Caki2 (cell line): ENCODE results near the gene EIF4EBP2. TPM values are rescaled to one million over a fixed set of nuclear protein-coding genes. Genes with fewer than 3 reads are reported as not detected.

ENCODE experiments used
- DNase-seq: peaks from one replicate; pipeline ENCODE4 v3.0.0-alpha.2; 2015; ENCODE audit warnings: low read depth
- in situ Hi-C: cut with HindIII; loops from 2 replicates; pipeline ENCODE4 v1.10.0; 2016; ENCODE audit warnings: low sequenced_read_pairs, low pct_unique_long_range_greater_than_20kb, mixed read lengths
- total RNA-seq: library from RNA; depleted of rRNA; stranded (reverse); fragments of >200 nt; shearing (Covaris generic); gene quantifications from 2 replicates; pipeline ENCODE4 v1.2.3, GENCODE V29; 2014; ENCODE audit warnings: low replicate concordance

Gene EIF4EBP2
- total RNA-seq, 1 experiment from 2014 or later = 6.5 TPM

- no peak for DNase-seq
- in situ Hi-C loops = no loop called here
Measured at GRCh38 chr10:70418229-70418628, 14.3 kb downstream of the EIF4EBP2 start.

- DNase-seq = no peak
- in situ Hi-C loops = no loop called here
Measured at GRCh38 chr10:70418713-70419112, 14.8 kb downstream of the EIF4EBP2 start.

DNA sequence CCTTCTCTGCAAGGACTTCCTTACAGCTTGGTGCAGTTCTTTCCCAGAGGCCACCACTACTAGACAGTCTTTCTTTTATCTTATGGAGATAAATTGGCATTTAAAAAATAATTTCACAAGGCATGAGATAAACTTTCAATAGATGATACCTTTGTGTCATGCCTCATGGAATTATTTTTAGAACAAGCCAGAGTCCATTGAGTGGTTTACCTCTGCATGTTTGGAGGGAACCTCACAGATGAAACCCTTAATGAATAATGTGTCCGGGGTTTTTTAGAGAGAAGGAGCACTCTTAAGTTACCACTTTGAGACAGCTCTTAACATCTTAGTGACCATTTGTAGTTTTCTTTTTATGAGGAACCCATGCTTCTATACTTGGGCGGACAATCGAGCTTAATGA lies 20.4 kb downstream of the EIF4EBP2 start:
- in situ Hi-C loops = no loop called here
- DNase-seq = no peak

- in situ Hi-C loops = no loop called here
- DNase-seq = no peak
Measured at GRCh38 chr10:70425096-70425495, 21.2 kb downstream of the EIF4EBP2 start.

DNA sequence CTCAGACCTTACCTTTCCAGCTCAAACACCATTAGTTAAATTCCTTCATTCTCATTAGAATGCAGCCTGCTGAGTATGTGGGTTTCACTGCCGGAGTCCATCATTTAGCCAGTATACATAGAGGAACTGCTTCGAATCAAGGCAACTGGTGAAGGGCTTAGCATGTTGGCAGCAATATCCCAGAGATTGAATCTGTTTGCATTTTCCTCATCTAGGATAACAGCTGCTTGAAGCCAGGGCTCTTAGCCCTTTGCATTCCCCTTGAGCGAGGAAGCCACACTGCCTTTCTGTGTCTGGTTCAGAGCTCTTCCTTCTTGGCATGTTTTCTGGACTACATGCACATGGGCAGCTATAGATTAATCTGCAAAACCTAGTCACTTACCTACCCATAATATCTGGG lies 22.9 kb downstream of the EIF4EBP2 start:
- no peak for DNase-seq
- in situ Hi-C loops = no loop called here

DNA sequence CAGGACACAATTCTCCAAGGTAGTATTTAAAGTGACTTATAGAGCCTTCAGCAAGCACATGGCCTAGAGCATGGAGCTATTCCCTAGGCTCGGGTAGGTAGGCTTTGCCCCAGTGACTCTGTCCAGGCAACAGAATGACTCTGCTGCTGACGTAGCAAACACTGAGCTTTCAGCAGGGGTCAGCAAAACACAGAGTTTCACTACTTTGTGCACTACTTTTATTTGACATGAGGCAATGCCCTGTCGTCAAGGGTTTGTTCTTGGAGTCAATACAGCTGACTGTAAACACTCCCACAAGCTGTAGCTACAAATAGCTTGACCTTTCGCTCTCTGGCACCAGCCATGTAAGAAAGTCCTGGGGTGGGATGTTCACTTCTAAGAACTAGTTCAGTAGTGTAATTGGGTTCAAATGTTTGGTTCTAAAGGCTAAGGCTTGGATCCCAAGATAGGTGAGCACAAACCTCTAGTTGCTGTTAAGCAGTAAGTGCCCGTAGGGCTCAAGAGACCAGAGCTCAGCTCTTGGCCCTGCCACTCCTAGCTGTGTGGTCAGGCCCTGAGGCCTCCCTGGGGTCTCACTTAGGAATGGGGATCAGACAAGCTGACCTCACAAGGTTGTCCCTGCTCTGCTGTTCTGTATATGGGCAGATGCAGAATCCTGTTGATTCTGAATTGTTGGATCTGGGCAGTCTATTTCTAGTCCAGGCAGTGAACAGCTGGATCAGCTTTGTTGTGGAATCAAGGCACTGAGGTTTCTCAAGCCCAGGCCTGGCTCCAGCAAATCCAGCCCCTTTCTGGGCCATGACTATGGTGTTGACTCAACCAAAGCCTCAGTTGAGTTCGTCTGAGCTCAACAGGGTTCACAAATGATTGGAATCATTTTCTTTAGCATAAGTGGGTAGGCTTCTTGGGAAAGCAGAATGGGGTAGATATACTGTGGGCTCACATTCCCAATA lies 26.8 kb downstream of the EIF4EBP2 start:
- in situ Hi-C loops = no loop called here
- no peak for DNase-seq

DNA sequence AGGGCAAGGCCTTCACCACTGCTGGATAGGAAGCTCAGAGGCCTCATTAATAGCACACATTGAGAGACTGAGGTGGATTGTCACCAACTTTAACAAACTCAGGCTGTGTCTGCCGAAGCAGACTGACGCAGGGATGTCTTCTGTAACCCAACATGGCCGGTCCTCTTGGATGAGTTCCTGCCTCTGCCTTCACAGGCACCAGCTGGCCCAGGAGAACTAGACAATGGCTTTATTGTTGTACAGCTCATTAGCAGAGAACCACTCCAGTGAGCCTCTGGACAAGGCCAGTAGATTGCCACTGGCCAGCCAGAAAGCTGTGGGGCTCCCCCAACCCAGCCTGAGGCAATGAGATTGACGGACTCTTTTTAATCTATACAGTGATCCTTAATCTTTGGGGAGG lies 28.2 kb downstream of the EIF4EBP2 start:
- in situ Hi-C loops = no loop called here
- DNase-seq = no peak

DNA sequence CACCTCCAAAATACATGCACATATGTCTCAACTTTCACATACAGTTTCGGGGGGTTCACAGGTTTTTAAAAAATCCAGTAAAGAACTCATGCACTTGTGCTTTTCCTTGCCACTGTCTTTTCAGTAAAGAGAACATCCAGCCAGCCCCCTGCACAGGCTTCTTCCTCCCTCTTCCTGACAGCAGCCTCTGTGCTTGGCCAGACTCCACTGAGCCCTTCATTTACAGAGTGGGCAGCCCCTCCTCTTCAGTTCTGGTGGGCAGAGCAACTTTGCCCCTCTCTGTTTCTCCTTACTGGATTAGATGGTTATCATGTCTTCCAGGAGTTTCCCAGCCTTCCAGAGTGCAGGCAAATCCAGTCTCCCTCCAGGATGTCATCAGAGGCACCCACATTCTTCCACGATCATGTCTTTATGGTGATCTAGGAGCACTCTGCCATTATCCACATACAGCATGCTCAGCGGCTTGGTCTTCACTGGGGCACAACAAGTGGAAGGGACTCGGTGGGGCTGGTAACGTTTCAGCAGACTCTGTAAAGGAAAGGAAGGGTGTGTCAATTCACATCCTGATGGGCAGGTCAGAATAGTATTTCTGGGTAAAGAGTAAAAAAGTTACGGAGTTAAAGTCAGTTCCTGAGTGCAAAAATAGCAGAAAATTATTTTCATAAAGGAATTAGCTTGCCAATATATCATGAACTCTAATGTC lies 28.8 kb downstream of the EIF4EBP2 start:
- in situ Hi-C loops = no loop called here
- no peak for DNase-seq

GRCh38 chr10:70433581-70434280 lies 29.8 kb downstream of the EIF4EBP2 start:
- DNase-seq = no peak
- in situ Hi-C loops = no loop called here

GRCh38 chr10:70435241-70436085 lies 31.5 kb downstream of the EIF4EBP2 start:
- no peak for DNase-seq
- in situ Hi-C loops = no loop called here

DNA sequence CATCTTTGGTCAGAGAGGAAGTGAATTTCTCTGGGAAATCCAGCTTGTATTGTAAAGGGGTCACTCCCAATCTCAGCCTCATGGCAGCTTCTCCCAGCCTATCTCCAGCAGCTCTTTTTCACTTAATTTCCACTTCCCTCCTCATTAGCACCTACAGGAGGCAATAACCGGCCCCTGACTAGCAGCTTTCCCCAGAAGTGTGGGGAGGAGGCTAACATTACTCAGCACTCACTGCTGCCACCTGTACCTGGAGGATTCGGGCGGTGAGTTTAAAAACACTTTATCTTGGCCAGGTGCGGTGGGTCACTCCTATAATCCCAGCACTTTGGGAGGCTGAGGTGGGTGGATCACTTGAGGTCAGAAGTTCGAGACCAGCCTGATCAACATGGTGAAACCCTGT lies 33.8 kb downstream of the EIF4EBP2 start:
- in situ Hi-C loops = no loop called here

DNA sequence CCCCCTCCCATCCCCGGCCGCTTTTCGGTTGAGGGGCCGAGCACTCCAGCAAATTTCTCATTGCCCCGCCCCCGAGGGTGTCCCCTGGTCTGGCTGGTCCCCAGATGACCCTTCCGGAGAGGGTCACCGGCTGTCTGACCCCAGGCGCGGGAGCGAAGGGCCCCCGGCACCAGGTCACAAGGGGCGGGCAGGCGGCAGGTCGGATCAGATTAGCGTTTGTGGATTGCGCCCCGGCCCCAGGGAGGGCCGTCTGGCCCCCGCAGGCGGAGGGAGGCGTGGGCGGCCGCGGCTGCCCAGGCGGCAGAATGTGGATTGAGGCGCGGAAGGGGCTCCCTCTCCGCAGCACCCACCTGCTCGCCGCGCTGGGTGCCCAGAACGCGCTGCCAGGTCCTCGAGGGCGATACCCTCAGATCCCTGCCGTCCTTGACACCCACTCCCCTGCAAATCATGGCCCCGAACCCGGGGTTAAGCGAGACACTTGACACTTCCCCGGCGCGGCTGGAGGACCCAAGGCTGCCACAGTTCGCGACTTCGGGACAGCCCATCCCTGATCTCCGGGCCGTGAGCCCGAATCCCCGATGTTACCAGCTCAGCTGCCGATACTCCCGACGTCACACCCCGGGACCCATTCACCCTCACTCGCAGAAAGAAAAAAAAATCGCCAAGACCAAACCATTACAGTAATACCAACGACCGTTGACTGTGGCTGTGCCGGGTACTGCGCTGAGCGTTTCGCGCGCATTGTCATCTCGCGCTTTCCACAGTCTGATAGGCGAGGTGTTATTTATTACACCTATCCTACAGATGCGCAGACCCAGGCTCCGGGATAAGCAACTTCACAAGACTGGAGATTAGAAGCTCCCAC lies 36.6 kb downstream of the EIF4EBP2 start:
- in situ Hi-C loops = no loop called here
- DNase-seq = no peak

More for the DNA sequence above, 33.8 kb downstream of the EIF4EBP2 start:
- no peak for DNase-seq

DNA sequence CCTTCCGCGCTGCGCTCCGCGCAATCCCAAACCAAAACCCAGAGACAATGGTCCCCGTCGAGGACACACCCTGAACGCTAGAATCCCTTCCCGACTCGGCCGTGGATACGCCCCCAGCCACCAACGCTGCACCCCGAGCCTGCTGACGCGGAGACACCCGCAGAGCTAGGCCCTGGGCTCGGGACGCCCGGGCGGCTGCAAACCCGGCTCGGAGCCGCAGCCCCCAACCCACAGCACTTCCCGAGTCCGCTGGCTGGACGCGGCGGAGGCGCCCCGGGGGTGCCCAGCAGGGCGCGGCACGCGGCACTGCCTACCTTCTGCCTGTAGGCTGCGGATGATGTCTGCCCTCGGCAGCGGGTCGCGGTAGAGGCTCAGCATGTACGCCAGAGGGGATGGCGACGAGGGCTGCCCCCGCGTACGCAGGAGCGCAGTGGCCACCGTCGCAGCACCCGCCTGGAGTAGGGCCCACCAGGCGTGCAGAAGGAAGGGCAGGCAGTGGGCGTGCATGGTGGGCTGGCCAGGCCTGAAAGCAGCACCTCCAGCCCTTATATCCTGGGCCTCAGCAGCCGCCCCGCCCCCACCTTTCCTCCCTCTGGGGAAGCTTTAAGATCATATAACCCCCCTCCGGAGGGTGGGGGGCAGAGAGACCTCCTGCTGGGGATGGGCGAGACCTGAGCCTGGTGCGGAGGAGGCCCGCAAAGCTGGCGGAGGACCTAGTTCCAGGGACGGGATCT lies 37.4 kb downstream of the EIF4EBP2 start, which contains the start of gene NODAL:
Gene NODAL, minus strand, starts transcription at position 521 of the 734 bp plus-strand sequence. Its CDS starts 14 bp downstream, at position 507.
- DNase-seq = no peak
- in situ Hi-C loops = no loop called here

DNA sequence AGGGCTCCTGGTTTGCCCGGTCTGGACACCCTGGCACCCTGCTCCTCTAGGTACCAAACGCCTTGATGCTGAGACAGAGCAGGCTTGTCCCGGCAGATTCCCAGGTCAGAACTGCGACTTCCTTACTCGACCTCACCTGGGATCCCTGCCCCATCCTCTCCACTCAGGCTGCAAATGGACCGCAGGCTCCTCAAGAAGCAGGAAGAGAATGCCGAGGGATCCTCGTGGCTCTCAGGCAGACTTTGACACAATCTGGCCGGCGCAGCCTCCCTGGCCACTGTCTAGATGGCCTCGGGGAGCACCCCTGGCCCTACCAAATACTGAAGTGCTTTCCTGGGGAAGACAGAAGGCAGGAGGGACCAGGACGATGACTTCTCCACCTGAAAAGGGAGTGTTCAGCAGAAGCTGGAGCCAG lies 38.0 kb downstream of the EIF4EBP2 start:
- no peak for DNase-seq
- in situ Hi-C loops = no loop called here

GRCh38 chr10:70442332-70442988 lies 38.5 kb downstream of the EIF4EBP2 start:
- in situ Hi-C loops = no loop called here

DNA sequence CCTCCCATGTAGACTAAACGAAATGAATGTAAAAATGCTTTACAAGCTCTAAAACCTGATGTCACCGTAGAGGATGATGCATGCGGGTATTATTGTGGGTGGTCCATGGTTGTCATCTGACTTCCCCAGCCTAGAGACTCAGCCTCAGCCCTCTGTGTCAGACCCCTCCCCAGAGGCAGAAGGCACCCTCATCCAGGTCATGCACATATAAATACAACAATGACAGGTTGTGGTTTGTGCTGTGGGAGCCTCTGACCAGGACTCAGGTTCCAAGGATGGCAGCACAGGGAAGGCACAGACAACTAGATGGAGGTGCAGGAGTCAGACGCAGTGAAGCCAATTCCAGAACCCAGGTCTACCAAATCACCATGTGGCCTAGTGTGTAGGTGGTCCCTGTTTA lies 40.8 kb downstream of the EIF4EBP2 start:
- DNase-seq = no peak
- in situ Hi-C loops = no loop called here

More at GRCh38 chr10:70442332-70442988, 38.5 kb downstream of the EIF4EBP2 start:
- no peak for DNase-seq
